ENCODE measurements around the gene STIL.

The STIL gene

GRCh38 chr1:47226839-47227215 is 87.1 kb downstream of the STIL start:
- Histone ChIP-seq H3K4me1 (ENCODE audit: insufficient read depth, low read length) (peaks cover 31% of the 10 kb centered on the region), H3K9me3 (ENCODE audit: insufficient read depth, low read depth, low read length) (no peaks in the 10 kb centered on the region), H3K9ac (ENCODE audit: low read depth, low read length) (no peak overlapping the region), H3K4me3 (ENCODE audit: low read length) (no peak overlapping the region), H3K27ac (ENCODE audit: low read depth, low read length) (no peak overlapping the region), H3K27me3 (ENCODE audit: insufficient read depth, low read length) (peaks cover 100% of the 10 kb centered on the region), H3K36me3 (ENCODE audit: insufficient read depth, low read length) (no peaks in the 10 kb centered on the region)
- WGBS = 42% methylated on average over 4 of the region's 4 CpGs

- Histone ChIP-seq H3K9ac (ENCODE audit: low read depth, low read length) (no peak overlapping the region), H3K9me3 (ENCODE audit: insufficient read depth, low read depth, low read length) (no peaks in the 10 kb centered on the region), H3K27me3 (ENCODE audit: insufficient read depth, low read length) (peaks cover 100% of the 10 kb centered on the region), H3K27ac (ENCODE audit: low read depth, low read length) (no peak overlapping the region), H3K4me3 (ENCODE audit: low read length) (no peak overlapping the region), H3K4me1 (ENCODE audit: insufficient read depth, low read length) (peaks cover 27% of the 10 kb centered on the region), H3K36me3 (ENCODE audit: insufficient read depth, low read length) (no peaks in the 10 kb centered on the region)
- 14% methylated on average over 9 of the region's 19 CpGs for WGBS
Observed at GRCh38 chr1:47226121-47226838, 87.7 kb downstream of the STIL start.

- peak overlapping the region; percentile 30 for H3K4me3 ChIP-seq (ENCODE audit: low read length)
- peaks cover 100% of the 10 kb centered on the region for H3K27me3 ChIP-seq (ENCODE audit: insufficient read depth, low read length)
Observed at GRCh38 chr1:47225430-47226100, 88.4 kb downstream of the STIL start.

GRCh38 chr1:47224676-47225399 is 89.1 kb downstream of the STIL start:
- no peak overlapping the region for H3K9ac ChIP-seq (ENCODE audit: low read depth, low read length)
- peaks cover 19% of the 10 kb centered on the region for H3K4me1 ChIP-seq (ENCODE audit: insufficient read depth, low read length)
- H3K27ac ChIP-seq (ENCODE audit: low read depth, low read length) = no peak overlapping the region
- WGBS = 3% methylated on average over 30 of the region's 30 CpGs
- H3K36me3 ChIP-seq (ENCODE audit: insufficient read depth, low read length) = no peaks in the 10 kb centered on the region
- peaks cover 100% of the 10 kb centered on the region for H3K27me3 ChIP-seq (ENCODE audit: insufficient read depth, low read length)
- no peaks in the 10 kb centered on the region for H3K9me3 ChIP-seq (ENCODE audit: insufficient read depth, low read depth, low read length)
- peak overlapping the region; percentile 23; the same call in 1 of the 2 replicates for H3K4me3 ChIP-seq (ENCODE audit: low read length)

More at GRCh38 chr1:47225430-47226100, 88.4 kb downstream of the STIL start:
- Histone ChIP-seq H3K9me3 (ENCODE audit: insufficient read depth, low read depth, low read length) (no peaks in the 10 kb centered on the region), H3K27ac (ENCODE audit: low read depth, low read length) (no peak overlapping the region), H3K9ac (ENCODE audit: low read depth, low read length) (no peak overlapping the region), H3K36me3 (ENCODE audit: insufficient read depth, low read length) (no peaks in the 10 kb centered on the region), H3K4me1 (ENCODE audit: insufficient read depth, low read length) (peaks cover 27% of the 10 kb centered on the region)
- WGBS = under 1% methylated on average over 79 of the region's 79 CpGs

- no peak overlapping the region for H3K9ac ChIP-seq (ENCODE audit: low read depth, low read length)
- H3K27ac ChIP-seq (ENCODE audit: low read depth, low read length) = no peak overlapping the region
- no peaks in the 10 kb centered on the region for H3K36me3 ChIP-seq (ENCODE audit: insufficient read depth, low read length)
- H3K4me1 ChIP-seq (ENCODE audit: insufficient read depth, low read length) = peaks cover 13% of the 10 kb centered on the region
- 18% methylated on average over 7 of the region's 9 CpGs for WGBS
- H3K4me3 ChIP-seq (ENCODE audit: low read length) = no peak overlapping the region
- no peaks in the 10 kb centered on the region for H3K9me3 ChIP-seq (ENCODE audit: insufficient read depth, low read depth, low read length)
- peaks cover 98% of the 10 kb centered on the region for H3K27me3 ChIP-seq (ENCODE audit: insufficient read depth, low read length)
Observed at GRCh38 chr1:47223921-47224675, 89.8 kb downstream of the STIL start.

GRCh38 chr1:47223174-47223920 is 90.6 kb downstream of the STIL start:
- Histone ChIP-seq H3K4me1 (ENCODE audit: insufficient read depth, low read length) (peaks cover 6% of the 10 kb centered on the region; the same call in 1 of the 2 replicates), H3K4me3 (ENCODE audit: low read length) (no peak overlapping the region), H3K9ac (ENCODE audit: low read depth, low read length) (no peak overlapping the region), H3K27me3 (ENCODE audit: insufficient read depth, low read length) (peaks cover 98% of the 10 kb centered on the region), H3K36me3 (ENCODE audit: insufficient read depth, low read length) (no peaks in the 10 kb centered on the region), H3K27ac (ENCODE audit: low read depth, low read length) (no peak overlapping the region), H3K9me3 (ENCODE audit: insufficient read depth, low read depth, low read length) (no peaks in the 10 kb centered on the region)
- 55% methylated on average over 10 of the region's 10 CpGs for WGBS

- H3K4me3 ChIP-seq (ENCODE audit: low read length) = no peak overlapping the region
- 85% methylated on average over 3 of the region's 3 CpGs for WGBS
- no peak overlapping the region for H3K9ac ChIP-seq (ENCODE audit: low read depth, low read length)
- 0 out of 2 replicates have a peak, but pooled peaks cover 4% of the 10 kb centered on the region for H3K4me1 ChIP-seq (ENCODE audit: insufficient read depth, low read length)
- H3K9me3 ChIP-seq (ENCODE audit: insufficient read depth, low read depth, low read length) = no peaks in the 10 kb centered on the region
- no peak overlapping the region for H3K27ac ChIP-seq (ENCODE audit: low read depth, low read length)
- peaks cover 95% of the 10 kb centered on the region for H3K27me3 ChIP-seq (ENCODE audit: insufficient read depth, low read length)
- H3K36me3 ChIP-seq (ENCODE audit: insufficient read depth, low read length) = no peaks in the 10 kb centered on the region
Observed at GRCh38 chr1:47222476-47222875, 91.5 kb downstream of the STIL start.

GRCh38 chr1:47219590-47220220 is 94.2 kb downstream of the STIL start:
- Histone ChIP-seq H3K4me1 (ENCODE audit: insufficient read depth, low read length) (no peaks in the 10 kb centered on the region), H3K9ac (ENCODE audit: low read depth, low read length) (no peak overlapping the region), H3K36me3 (ENCODE audit: insufficient read depth, low read length) (no peaks in the 10 kb centered on the region), H3K27me3 (ENCODE audit: insufficient read depth, low read length) (peaks cover 77% of the 10 kb centered on the region), H3K9me3 (ENCODE audit: insufficient read depth, low read depth, low read length) (no peaks in the 10 kb centered on the region), H3K4me3 (ENCODE audit: low read length) (no peak overlapping the region), H3K27ac (ENCODE audit: low read depth, low read length) (no peak overlapping the region)
- 94% methylated on average over 25 of the region's 29 CpGs for WGBS

- Histone ChIP-seq H3K36me3 (ENCODE audit: insufficient read depth, low read length) (no peaks in the 10 kb centered on the region), H3K27me3 (ENCODE audit: insufficient read depth, low read length) (peaks cover 74% of the 10 kb centered on the region), H3K4me1 (ENCODE audit: insufficient read depth, low read length) (no peaks in the 10 kb centered on the region), H3K9me3 (ENCODE audit: insufficient read depth, low read depth, low read length) (no peaks in the 10 kb centered on the region), H3K27ac (ENCODE audit: low read depth, low read length) (no peak overlapping the region), H3K4me3 (ENCODE audit: low read length) (no peak overlapping the region), H3K9ac (ENCODE audit: low read depth, low read length) (no peak overlapping the region)
- WGBS = 88% methylated on average over 4 of the region's 4 CpGs
Observed at GRCh38 chr1:47219001-47219400, 94.9 kb downstream of the STIL start.

All from HUES64 (cell line).